HepG2 (cell line): ENCODE measurements around the gene MSMB. TPM values are rescaled to one million over a fixed set of nuclear protein-coding genes. Genes with fewer than 3 reads are reported as not detected.
A peak's percentile ranks its signal among the peaks of the same experiment; 100 is the strongest.

ENCODE experiments used
- CSRNP2 ChIP-seq: sonication (generic); formaldehyde crosslinking; conservative IDR thresholded peaks from 2 replicates; pipeline ENCODE4 v1.8.0; 2022; ENCODE audit warnings: low read depth, missing genetic modification reagents
- DBP ChIP-seq: sonication (generic); formaldehyde crosslinking; IDR thresholded peaks from 2 replicates; pipeline ENCODE4 v1.4.0; 2020; ENCODE audit warnings: missing genetic modification reagents; ENCODE audit errors: not compliant biosample characterization
- FOXP4 ChIP-seq: sonication (generic); formaldehyde crosslinking; IDR thresholded peaks from 2 replicates; pipeline ENCODE4 v1.4.0; 2020; ENCODE audit warnings: missing genetic modification reagents
- GFI1 ChIP-seq: sonication (generic); formaldehyde crosslinking; IDR thresholded peaks from 2 replicates; pipeline ENCODE4 v1.5.0; 2020; ENCODE audit warnings: missing genetic modification reagents, mild to moderate bottlenecking, borderline replicate concordance
- MNT ChIP-seq: fragments of 450-650 bp; IDR thresholded peaks from 2 replicates; pipeline ENCODE4 v1.6.1; 2016
- MZF1 ChIP-seq: sonication (generic); formaldehyde crosslinking; IDR thresholded peaks from 2 replicates; pipeline ENCODE4 v1.8.1; 2023; ENCODE audit warnings: mild to moderate bottlenecking, missing genetic modification reagents, borderline replicate concordance
- NR2C2 ChIP-seq: sonication (generic); formaldehyde crosslinking; IDR thresholded peaks from 2 replicates; pipeline ENCODE4 v1.4.0; 2020; ENCODE audit warnings: missing genetic modification reagents, mild to moderate bottlenecking, moderate library complexity, borderline replicate concordance
- SAFB2 ChIP-seq: sonication (generic); formaldehyde crosslinking; IDR thresholded peaks from 2 replicates; pipeline ENCODE4 v1.5.1; 2020; ENCODE audit warnings: missing genetic modification reagents, low read depth, mild to moderate bottlenecking, borderline replicate concordance
- SIN3A ChIP-seq: IDR thresholded peaks from 2 replicates; pipeline ENCODE4 v1.6.1; 2011; ENCODE audit warnings: low read depth, mild to moderate bottlenecking, control low read depth, low read length, borderline replicate concordance
- SP2 ChIP-seq: sonication (generic); formaldehyde crosslinking; IDR thresholded peaks from 2 replicates; pipeline ENCODE4 v1.5.1; 2020; ENCODE audit warnings: mild to moderate bottlenecking, missing genetic modification reagents
- UBTF ChIP-seq: sonication (generic); formaldehyde crosslinking; IDR thresholded peaks from 2 replicates; pipeline ENCODE4 v1.4.0; 2020; ENCODE audit warnings: mild to moderate bottlenecking, missing genetic modification reagents
- ZFX ChIP-seq: sonication (generic); formaldehyde crosslinking; IDR thresholded peaks from 2 replicates; pipeline ENCODE4 v1.4.0; 2020; ENCODE audit warnings: mild to moderate bottlenecking, low read depth, missing genetic modification reagents, moderate library complexity
- ZNF576 ChIP-seq: sonication (generic); formaldehyde crosslinking; IDR thresholded peaks from 2 replicates; pipeline ENCODE4 v1.4.0; 2020; ENCODE audit warnings: mild to moderate bottlenecking, missing genetic modification reagents
- ZNF704 ChIP-seq: sonication (generic); formaldehyde crosslinking; IDR thresholded peaks from 2 replicates; pipeline ENCODE4 v1.8.1; 2023; ENCODE audit warnings: mild to moderate bottlenecking, inconsistent platforms, moderate library complexity, missing genetic modification reagents, borderline replicate concordance
- ZNF770 ChIP-seq: sonication (generic); formaldehyde crosslinking; IDR thresholded peaks from 2 replicates; pipeline ENCODE4 v1.5.0; 2020; ENCODE audit warnings: mild to moderate bottlenecking, missing genetic modification reagents
- polyA plus RNA-seq, 8 experiments: library from polyadenylated mRNA; depleted of rRNA in 3 of 8; stranded (reverse) in 7 of 8; unstranded in 1 of 8; fragments of >200 nt; fragmentation: Illumina TruSeq in 4 of 8; extraction: Trizol in 4 of 8; gene quantifications; 2 replicates each; pipeline versions ENCODE4 v1.2.1 to v1.2.3, GENCODE V29; 2011 to 2016; ENCODE audit warnings: low read depth in 4 of 8, missing spikeins in 1 of 8, mixed read lengths in 1 of 8; ENCODE audit not compliant: insufficient read depth in 1 of 8
- total RNA-seq, 5 experiments: library from RNA; depleted of rRNA; stranded (reverse); fragments of >200 nt; fragmentation: Illumina TruSeq; extraction: Trizol; gene quantifications; 2 replicates each; pipeline ENCODE4 v1.2.3, GENCODE V29; 2016; ENCODE audit warnings: low read depth in 1 of 5

MSMB gene
- total and polyA plus RNA-seq, 2 of the 13 experiments (the other 11 are each of a cell fraction or from before 2014, with no cell fraction given) = 0.84 TPM; not detected in 1

GRCh38 chr10:46052791-46053375, 6.8 kb upstream of the MSMB start (continued):
- TF ChIP-seq MNT = no peak
- TF ChIP-seq ZNF770 = no peak
- TF ChIP-seq MZF1 (CRISPR knock-in tag) = no peak
- TF ChIP-seq NR2C2 (CRISPR knock-in tag) = no peak
- TF ChIP-seq GFI1 (CRISPR knock-in tag) = no peak
- TF ChIP-seq ZNF704 = no peak
- no peak for TF ChIP-seq CSRNP2 (CRISPR knock-in tag)
- TF ChIP-seq UBTF (CRISPR knock-in tag) = no peak
- TF ChIP-seq ZFX = peak; percentile 9; the same call in 1 of the 2 replicates
- no peak for TF ChIP-seq DBP (CRISPR knock-in tag)
- TF ChIP-seq SP2 (CRISPR knock-in tag) = no peak
- TF ChIP-seq ZNF576 (CRISPR knock-in tag) = 0 out of 2 replicates have a peak, but pooled peaks have one; percentile 39
- TF ChIP-seq SAFB2 (CRISPR knock-in tag) = no peak
- TF ChIP-seq FOXP4 = no peak
- TF ChIP-seq SIN3A = no peak
